Hematopoietic multipotent progenitor cell treated with erythropoietin and hydrocortisone succinate and interleukin-3 and kit ligand, for 15 days (in vitro differentiated cells): ENCODE results near the gene CD164.

Experiments used
- DNase-seq: peaks from one replicate; pipeline ENCODE4 v3.0.0-alpha.2; 2015; ENCODE audit warnings: low spot score

Gene CD164

DNA sequence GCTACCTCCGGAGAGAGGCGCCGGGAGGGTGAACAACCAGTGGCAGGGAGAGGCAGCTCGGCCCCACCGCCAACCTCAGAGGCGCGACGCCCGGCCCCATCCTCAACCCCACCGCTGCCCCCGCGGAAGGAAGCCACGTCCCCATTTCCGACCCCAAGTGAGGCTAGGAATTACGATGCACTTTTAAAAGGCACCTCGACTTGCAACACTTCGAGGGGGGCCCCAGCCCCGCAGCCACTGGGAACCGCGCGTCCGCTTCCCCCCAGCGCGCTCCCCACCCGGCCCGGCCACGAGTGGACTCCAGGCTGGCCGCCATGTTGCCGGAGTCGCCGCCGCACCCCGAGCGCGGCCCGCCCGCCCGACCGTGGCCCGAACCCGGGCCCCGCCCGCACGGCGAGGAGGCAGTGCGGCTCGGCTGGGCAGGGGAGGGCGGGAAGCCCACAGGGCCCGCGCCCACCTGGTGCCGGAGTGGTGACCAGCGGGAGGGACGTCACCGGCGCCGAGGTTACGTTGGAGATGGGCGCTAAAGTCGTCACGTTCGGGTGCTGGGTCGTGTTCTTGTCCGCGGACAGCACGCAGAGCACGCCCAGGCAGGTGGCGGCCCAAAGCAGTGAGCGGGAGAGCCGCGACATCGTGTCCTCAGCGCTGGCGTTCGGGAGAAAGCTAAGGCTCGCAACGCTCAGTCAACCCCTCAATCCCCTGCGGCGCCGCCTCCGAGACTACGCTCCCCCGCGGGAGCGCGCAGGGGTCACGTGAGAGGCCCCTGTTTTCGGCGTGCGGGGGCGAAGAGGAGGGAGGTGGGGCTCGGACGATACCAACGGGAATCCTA, at the start of gene CD164:
TSS of gene CD164 (minus strand) at position 721 of the 829 bp plus-strand sequence. CDS start at position 632, 89 bp downstream.
- DNase-seq, result peak; percentile 93

DNA sequence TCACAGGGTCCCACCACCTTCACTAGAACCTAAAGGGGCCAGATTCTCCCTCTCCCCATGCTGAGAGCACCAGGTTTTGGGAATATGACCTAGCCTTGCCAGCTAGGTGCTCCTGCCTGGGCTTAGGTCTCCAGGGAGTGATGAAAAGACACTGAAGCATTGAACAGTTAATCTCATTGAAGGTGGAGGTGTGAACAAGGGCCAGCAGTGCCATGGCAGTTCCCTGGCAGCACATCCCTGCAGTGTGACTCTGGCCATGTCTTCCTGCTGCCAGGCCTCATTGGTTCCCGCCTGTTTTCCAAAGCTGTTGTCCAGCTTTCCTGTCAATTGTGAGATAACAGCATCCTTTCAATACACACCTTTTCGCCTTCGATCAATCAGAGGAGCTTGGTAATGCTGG, 47.2 kb upstream of the CD164 start:
- no peak for DNase-seq

DNA sequence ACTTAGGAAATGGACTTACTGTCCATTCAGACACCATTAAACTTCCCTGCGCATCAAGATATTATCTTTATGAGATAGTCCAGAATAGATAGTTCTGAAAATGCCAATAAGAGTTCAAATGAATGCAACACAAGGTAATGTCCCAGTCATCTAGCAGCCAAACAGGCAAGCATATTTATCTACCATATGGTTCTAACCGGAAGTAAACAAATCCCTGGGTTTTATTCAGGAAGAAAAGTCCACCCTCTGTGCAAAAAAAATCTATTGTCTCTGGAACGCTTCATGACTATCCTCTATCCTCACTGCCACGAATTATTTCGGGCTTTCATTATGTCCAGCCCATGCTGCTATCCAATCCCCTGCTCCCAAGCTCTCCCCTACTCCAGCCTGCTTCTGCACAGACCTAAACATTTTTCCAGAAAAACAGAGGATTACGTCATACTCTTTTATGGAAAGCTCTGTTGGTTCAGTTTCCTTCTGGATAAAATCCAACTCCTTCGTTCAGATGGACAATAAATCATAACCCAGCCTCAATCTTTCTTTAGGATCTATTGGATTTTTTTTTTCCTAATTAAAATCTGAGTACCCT, 46.7 kb upstream of the CD164 start:
- no peak for DNase-seq

DNA sequence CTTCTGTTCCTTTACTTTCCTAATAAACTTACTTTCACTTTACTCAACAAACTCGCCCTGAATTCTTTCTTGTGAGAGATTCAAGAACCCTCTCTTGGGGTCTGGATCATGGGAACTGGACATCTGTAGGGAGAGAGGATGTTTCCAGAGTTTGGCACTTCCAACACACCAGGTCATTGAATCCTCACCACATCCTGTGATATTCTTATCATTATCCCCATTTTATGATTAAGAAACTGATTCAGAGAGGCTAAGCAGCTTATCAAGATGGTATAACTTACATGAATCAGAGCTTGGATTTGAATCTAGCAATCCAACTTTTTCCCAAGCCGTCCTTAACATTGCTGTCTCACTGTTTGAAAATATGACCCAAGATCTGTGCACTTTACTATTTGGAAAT, 42.7 kb upstream of the CD164 start:
- DNase-seq, result no peak

DNA sequence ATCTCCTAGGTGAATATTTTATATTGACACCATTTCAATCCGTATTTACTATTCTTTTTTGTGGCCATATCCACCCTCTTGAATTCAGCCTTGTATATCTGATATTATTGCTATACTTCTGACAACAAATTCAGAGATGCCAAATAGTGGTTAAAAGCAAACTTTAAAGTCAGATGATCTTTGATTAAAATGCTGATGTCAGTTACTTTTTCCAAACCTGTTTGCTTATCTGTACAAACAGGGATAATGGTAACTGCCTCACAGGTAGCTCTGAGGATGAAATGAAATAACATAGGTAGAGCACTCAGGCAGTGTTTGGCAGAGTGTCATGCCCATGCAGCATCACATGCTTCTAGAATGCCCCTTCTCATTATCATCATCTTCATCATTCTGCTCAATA, 38.9 kb upstream of the CD164 start:
- no peak for DNase-seq

DNA sequence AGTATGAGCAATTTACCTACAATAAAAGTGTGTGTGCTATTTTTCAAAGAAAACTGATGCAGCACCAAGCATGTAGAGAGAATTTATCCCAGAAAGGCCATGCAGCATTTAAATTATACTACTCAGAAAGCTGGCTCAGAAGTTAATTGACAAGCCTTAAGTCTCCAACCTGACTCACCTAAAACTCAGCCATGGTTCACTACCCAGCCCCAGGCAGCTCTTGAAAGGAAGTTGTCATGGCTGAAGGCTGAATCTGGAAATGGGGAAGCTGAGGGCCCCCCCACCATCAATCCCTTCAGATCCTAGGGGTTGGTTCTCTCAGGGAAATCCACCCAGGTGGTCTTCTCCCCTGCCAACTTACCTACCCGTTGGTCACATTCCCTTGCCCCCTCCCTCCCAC, 38.5 kb upstream of the CD164 start:
- DNase-seq, result no peak

DNA sequence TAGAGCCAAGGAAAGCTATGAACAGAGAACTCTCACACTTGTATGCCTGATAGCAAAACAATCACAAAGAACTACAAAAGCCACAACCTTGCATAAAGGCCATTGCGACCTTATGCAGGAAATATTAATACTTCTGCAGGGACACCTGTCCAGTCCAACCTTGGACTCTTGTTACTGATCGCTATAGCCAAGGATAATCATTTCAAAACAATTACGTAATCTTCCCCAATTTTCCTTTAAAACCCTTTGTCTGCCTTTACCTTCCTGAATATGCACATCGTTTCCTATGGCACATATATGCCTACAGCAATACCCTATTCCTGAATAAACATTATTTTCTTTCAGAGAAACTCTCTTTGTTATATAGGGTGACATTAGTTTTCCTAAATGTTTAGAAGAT, 35.4 kb upstream of the CD164 start:
- no peak for DNase-seq

DNA sequence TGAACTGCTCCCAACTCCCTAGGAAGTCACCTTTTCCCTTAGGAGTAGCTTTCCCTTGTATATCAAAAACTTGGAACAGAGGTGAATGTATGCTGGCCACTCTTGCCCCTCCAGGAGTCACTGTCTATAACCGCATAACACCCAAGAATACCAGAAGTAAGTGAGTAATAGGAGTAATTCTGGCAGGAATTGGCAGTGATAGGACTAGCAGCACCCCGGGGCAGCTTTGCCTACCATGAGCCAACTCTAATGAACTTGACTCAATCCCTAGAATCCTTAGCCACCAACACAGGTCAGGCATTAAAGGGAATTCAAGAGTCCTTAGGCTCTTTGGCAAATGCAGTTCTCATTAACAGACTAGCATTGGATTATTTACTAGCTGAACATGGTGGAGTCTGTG, 28.8 kb upstream of the CD164 start:
- no peak for DNase-seq

DNA sequence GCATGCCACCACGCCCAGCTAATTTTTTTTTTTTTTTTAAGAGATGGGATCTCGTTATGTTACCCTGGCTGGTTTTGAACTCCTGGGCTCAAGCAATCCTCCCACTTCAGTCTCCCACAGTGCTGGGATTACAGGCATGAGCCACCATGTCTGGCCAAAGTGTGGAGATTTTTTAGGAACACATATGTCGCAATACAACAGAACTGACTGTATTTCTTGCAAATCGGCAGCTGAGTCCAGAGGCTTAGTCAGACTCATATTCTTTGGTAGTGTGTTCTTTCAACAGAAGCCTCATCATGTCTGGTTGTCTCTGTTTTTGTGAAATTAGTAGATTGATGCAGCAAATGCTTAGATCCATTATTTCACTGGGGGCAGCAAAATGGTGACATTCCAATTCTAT, 23.9 kb upstream of the CD164 start:
- DNase-seq, result no peak

DNA sequence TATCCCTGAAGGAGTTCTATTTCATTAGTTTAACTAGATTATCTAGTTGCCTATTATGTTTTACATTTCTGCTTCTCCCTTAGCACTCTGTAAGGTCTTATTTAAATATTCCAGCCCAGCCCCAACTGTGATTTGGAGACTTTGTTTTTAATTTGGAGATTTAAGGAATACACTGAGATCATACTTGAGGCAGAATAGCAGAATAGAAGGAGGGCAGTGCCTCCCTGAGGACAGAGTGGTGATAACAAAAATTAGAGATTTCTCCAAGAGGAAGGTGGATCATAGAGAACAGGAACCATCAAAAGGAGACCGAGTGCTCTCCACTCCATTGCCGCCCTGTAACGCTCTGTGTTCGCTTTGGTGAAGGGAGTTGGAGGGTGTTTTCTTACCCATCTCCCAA, 14.8 kb upstream of the CD164 start:
- no peak for DNase-seq

DNA sequence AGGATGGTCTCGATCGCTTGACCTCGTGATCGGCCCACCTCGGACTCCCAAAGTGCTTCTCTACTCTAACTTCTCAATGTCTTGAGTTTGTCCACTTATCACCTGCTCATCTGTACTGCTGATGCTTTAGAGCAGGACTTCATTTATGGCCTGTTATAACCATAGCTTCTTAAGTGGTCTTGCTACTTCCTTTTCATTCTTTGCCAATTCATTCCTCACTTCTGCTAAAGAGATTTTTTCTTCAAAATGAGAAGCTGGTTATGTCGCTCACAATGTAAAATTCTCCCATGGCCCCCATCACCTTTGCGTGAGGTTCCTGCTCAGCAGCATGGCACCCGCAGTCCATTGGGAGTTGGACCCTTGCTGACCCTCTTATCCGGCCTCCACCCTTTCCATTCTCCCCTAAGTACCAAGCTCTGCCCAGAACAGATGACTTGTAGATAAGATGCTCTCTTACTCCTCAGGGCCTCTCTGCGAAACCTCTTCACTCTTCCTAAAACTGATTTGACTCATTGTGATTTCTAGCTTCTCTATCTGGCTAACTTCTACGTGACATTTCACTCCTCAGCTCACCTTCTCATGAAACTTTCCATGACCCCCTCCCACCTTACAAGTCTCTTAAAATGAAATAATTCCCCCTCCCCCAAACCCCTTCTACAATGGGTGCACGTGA, 13.9 kb upstream of the CD164 start:
- DNase-seq, result no peak

DNA sequence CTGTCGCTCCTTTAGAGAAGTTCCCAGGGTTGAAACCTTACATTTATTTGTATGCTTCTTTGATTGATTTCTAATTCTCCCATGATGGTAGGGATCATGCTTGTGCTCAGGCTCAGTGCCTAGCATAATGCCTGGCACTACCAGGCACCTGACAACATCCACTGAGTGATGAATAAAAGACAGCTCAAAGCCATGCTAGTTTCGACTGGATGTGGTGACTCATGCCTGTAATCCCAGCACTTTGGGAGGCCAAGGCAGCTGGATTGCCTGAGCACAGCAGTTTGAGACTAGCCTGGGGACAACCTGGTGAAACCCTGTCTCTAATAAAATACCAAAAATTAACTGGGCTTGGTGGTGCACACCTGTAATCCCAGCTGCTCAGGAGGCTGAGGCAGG, 11.6 kb upstream of the CD164 start:
- DNase-seq, result no peak

DNA sequence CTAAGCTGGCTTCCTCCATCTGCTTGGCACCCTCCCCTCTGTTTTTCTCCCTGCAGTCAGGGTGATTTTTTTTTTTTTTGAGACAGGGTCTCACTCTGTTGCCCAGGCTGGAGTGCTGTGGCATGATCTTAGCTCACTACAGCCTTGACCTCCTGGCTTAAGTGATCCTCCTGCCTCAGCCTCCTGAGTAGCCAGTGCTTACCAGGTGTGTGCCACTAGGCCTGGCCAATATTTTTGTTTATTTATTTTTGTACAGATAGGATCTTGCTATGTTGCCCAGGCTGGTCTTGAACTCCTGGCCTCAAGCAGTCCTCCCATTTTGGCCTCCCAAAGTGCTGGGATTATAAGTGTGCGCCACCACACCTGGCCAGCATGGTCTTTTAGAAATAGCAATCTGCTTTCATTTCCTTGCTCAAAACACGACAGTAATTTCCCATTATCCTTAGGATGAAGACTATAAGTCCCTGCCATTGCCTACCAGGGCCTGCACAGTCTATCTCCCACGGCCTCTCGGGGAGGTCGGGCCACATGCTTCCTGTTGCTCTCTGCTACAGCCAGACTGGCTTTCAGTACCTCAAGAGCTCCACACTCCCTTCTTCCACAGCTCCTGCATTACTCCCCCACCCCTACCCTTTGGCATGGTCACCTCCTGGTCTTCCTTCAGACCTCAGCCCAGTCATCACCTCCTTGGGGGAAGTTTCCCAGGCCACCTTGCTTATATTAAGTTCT, 11.1 kb upstream of the CD164 start:
- no peak for DNase-seq

DNA sequence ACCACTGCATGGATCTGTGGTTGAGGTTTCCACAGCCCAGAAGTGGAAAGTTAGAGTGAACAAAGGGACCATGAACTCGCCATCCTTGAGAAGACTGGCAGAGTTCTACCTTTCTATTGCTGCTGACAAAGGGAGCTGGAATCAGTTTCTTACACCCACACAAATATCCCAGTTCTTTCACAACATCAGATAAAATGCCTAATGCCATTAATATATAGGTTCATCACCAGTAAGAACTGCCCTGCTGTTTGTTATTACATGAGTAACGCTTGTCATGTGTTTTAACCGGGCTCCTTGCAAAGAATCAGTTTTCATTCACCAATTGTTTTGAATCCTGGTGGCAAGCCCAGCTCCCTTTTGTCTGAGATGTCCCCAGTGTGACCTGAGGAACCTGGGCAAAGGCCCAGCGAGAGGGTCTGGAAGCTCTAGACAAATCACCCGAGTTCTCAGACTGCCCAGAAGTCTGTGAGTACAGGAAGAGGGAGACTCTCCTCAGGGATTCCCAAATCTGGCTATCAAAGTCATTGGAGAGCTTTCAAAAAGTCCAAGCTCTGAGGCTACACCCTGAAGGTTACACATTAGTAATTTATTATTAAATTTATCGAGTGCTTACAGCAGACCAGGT, 7.5 kb upstream of the CD164 start:
- no peak for DNase-seq

DNA sequence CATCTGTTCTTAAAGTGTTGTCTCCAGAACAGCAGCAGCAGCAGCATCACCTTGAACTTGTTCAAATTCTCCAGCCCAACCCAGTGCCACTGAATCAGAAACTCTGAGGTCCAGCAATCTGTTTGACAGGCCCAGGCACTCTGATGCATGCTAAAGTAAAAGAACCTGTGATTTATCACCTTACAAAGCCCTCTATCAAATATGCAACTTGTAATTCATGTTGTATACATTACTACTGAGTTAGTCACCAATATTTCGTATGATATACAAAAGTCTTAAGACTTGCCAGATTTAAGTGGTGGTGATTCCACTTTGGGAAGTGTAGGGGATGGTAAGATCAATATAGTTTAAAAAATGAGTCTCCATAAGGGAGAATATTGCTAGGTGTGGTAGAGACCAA, 6.0 kb upstream of the CD164 start:
- DNase-seq, result no peak

DNA sequence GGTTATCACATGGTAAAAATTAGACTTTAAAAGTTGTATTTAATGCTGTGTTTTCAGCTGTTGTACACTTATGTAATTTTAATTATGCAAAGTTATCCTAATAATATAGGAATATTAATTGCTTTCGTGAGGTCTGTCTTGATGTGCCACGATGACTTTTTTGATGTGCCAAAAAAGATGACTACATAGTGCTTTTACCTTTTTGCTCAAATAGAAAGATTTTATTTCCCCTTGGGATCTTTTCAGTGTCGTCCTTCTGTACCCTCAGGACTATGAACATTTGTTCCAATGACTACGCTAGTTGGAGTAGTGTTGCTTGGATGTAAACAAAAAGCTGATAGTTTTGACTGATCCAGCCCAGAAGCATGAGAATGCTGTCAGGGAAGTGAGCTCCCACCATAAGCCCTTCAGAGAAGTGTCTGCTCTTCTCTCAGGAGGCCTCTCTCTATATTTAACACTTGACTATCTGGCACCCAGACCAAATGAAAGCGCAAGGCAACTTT, 1.2 kb upstream of the CD164 start:
- no peak for DNase-seq

DNA sequence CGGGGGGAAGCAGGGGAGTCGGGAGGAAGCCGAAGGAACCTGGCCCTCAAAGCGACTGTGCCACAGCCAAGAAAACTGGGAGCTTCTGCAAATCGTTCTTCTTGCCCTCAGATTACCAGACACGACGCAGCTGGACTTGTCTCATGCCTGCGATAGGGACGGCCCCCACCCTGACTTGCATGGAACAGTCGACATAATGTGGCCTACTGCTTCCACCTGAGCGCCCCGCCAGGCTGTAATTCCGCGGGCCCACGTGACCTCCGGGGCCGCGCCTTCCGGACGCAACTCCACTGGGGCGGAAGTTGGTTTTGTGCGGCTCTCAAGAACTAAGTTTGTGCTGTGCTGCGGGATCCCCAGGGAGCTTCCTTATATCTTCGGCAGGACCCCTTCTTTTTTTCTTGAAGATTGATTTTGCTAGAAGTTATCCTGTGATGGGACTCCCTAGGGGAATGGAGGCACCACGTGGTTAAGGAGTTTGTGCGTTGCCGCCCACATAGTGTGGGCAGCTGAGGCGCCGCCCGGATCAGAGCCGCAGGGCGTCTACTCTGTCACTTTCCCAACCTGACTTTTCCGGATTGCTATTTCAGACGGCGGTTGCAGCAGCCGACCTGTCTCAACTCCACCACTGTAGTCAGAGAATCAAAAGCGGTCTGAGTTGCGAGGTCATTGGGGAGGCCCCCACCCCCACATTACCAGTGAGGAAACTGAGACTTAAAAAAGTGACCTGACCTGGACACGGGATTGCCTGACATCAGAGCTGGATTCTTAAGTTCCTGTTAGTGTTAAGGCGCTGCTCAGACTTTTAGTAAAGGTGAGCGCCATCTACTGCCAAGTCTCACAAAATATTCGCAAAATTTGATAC, 540 bp upstream of the CD164 start:
- peak; percentile 94 for DNase-seq

DNA sequence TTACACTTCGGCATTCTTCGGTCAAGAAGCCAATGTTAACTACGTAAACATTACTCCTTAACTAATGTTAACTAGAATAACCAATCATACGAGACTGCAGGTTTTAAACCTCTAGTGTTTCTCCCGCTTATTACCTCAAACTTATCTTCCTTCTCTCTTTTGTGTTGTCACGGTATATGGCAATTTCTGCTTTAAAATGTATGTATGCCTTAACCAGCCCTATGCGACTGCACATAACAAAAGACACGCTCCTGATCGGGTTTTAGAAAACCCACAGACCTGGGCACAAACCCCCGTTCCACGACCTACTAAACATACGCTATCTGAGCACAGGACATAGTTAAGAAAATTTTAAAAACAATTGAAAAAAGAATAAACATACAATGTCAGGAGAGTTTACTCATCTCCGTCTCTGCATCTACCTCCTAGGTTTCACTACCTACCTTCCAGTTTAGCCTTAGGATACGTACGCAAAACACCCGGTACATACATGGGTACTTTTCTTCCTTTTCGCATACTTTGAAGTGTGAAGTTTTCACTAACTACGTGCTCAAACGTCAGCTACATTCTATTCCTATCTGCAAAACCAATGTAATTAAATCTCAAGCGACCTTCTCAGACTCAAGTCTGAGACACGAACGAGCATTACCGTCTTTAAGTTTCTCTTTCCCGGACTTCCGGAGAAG, 1.1 kb downstream of the CD164 start:
- peak; percentile 46 for DNase-seq

DNA sequence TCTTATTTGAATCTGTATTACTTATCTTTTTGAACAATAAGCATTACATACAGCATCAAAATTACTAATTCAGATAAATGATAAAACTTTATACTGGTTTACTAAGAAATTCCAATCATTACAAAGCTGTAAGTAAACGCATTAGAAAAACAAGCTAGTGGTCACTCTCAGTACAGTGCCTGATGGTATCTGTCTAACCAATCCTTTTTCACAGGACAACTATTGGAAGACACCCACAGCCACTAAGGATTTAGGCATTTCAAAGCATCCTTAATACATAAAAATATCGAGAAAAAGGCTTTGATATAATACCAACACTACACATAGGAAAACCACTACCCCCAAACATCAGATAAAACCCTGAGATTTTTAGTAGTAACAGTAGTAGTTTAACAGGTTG, 2.6 kb downstream of the CD164 start:
- no peak for DNase-seq

DNA sequence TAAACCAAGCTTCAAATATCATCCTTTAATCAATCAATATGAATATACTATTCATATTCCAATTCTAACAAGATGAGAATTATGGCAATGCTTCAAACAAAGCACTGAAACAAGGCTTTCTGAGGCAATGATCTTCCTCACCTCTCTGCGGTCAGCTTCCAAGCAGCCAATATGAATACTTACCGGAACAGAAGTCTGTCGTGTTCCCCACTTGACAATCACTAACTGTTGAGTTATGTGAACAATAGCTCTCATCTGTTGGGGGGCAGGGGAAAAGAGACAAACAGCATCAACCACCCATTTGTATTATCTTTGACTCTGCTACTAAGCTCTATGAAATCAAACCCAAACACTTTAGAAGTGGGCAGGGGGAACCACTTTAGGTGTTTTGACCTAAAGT, 4.5 kb downstream of the CD164 start:
- DNase-seq, result no peak
